ENCODE data around the gene AANAT.

Gene AANAT

DNA sequence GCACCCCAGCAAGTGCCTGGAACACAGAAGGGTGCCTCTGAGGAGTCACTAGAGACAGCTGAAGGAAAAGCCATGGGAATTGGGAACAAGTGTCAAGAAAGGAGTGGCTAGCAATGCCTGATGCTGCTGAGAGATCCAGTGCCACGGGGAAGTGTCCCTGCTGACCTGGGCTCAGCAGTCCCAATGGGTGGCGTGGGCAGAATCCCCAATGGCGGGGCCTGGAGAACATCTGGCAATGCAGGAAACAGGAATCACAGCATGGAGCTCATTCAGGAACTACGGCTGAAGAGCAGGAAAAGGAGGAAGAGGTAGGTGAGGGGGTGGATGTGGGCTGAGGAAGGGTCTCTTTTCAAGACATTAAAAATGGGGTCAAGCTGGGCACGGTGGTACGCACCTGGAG, 44.5 kb upstream of the AANAT start:
- TF ChIP-seq, protein P1, sequence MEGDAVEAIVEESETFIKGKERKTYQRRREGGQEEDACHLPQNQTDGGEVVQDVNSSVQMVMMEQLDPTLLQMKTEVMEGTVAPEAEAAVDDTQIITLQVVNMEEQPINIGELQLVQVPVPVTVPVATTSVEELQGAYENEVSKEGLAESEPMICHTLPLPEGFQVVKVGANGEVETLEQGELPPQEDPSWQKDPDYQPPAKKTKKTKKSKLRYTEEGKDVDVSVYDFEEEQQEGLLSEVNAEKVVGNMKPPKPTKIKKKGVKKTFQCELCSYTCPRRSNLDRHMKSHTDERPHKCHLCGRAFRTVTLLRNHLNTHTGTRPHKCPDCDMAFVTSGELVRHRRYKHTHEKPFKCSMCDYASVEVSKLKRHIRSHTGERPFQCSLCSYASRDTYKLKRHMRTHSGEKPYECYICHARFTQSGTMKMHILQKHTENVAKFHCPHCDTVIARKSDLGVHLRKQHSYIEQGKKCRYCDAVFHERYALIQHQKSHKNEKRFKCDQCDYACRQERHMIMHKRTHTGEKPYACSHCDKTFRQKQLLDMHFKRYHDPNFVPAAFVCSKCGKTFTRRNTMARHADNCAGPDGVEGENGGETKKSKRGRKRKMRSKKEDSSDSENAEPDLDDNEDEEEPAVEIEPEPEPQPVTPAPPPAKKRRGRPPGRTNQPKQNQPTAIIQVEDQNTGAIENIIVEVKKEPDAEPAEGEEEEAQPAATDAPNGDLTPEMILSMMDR (IDR thresholded peaks at IDR 0.05), result no peak
- no peak overlapping the region for H3K27ac ChIP-seq

DNA sequence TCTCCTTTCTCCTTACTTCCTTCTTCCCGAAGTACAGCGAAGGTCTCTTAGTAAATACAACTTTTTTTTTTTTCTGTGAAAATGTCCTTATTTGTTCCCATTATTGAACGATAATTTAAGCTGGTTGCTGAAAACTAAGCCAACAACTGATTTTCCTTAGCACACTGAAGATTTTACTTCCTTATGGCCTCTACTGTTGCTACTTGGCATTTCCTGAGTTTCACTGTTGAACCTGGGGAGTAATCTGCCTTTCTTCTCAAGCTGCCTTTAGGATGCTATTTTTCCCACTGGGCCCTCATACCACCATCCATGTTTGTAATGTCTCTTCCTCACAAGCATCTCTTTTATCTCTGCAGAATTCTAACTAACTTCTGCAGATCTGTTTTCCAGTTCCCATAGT, 40.5 kb upstream of the AANAT start:
- TF ChIP-seq, protein P1 (IDR thresholded peaks at IDR 0.05), result no peak
- Histone ChIP-seq H3K4me1 (ENCODE audit: control insufficient read depth in 1 of 2, insufficient read depth in 1 of 2, low read depth in 1 of 2, low read length in 1 of 2) (no peaks in the 10 kb centered on the region), H3K27me3 (no peaks in the 10 kb centered on the region), H3K4me3 (ENCODE audit: low read depth in 1 of 2, low read length in 1 of 2) (no peak overlapping the region), H3K27ac (no peak overlapping the region), H3K9me3 (no peaks in the 10 kb centered on the region), H3K36me3 (no peaks in the 10 kb centered on the region)

More for the DNA sequence above, 44.5 kb upstream of the AANAT start:
- no peak overlapping the region for H3K4me3 ChIP-seq (ENCODE audit: low read depth in 1 of 2, low read length in 1 of 2)
- H3K36me3 ChIP-seq, result no peaks in the 10 kb centered on the region
- H3K27me3 ChIP-seq, result no peaks in the 10 kb centered on the region
- H3K9me3 ChIP-seq, result no peaks in the 10 kb centered on the region
- no peaks in the 10 kb centered on the region for H3K4me1 ChIP-seq (ENCODE audit: control insufficient read depth in 1 of 2, insufficient read depth in 1 of 2, low read depth in 1 of 2, low read length in 1 of 2)

DNA sequence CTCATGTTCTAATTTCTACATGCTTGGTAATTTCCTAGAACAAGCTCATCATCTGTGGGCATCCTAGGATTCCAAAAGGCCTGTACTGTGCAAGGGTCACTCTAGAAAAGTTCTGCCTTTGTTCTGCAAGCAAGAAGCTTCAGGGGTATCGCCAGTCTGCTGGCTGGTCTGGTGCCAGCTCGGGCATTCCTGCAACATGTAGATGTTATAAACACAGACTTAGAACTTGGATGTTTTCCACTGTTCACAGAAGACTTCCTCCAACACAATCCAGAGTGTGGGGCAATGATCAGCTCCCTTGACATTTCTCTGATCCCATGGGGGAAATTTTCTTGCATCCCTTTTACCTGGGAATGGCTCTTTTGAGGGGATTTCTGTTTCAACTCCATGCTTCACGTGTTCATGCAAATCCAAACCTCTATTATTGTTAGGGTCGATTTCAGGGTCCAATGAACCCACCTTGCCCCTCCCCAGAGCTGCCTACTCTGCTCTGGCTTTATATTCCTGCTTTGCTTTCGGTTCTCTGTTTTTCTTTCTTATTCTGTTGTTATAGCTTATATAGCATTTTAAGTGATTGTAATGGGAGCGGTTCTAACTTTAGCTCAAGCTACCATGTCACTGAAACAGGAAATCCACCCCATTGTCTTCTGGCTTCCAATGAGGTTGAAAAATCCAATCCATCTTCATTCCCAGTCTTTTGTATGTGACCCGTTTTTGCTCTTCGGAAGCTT, 39.7 kb upstream of the AANAT start:
- Histone ChIP-seq H3K9me3 (no peaks in the 10 kb centered on the region), H3K4me1 (ENCODE audit: control insufficient read depth in 1 of 2, insufficient read depth in 1 of 2, low read depth in 1 of 2, low read length in 1 of 2) (no peaks in the 10 kb centered on the region), H3K36me3 (no peaks in the 10 kb centered on the region), H3K27ac (no peak overlapping the region), H3K4me3 (ENCODE audit: low read depth in 1 of 2, low read length in 1 of 2) (no peak overlapping the region), H3K27me3 (no peaks in the 10 kb centered on the region)
- TF ChIP-seq, protein P1 (IDR thresholded peaks at IDR 0.05), result no peak

DNA sequence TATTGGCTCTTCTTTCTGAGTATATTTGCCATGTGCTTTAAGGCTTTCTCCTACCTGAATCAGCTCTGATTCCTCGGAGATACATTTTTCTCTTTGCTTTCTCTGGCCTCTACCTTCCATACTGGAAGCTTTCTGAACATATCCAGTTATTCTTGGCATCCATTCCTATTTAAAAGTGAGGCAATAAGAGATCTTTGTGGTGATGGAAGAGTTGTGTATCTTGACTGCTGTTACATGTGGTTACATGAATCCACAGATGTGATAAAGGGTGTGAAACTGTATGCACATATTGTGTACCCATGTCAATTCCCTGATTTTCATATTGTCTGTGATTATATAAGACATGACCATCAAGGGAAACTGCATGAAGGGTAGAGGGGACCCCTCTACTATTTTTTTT, 38.9 kb upstream of the AANAT start:
- no peaks in the 10 kb centered on the region for H3K27me3 ChIP-seq
- no peak overlapping the region for H3K27ac ChIP-seq
- H3K4me3 ChIP-seq (ENCODE audit: low read depth in 1 of 2, low read length in 1 of 2), result no peak overlapping the region
- no peaks in the 10 kb centered on the region for H3K4me1 ChIP-seq (ENCODE audit: control insufficient read depth in 1 of 2, insufficient read depth in 1 of 2, low read depth in 1 of 2, low read length in 1 of 2)
- TF ChIP-seq, protein P1 (IDR thresholded peaks at IDR 0.05), result no peak
- H3K36me3 ChIP-seq, result no peaks in the 10 kb centered on the region
- no peaks in the 10 kb centered on the region for H3K9me3 ChIP-seq

DNA sequence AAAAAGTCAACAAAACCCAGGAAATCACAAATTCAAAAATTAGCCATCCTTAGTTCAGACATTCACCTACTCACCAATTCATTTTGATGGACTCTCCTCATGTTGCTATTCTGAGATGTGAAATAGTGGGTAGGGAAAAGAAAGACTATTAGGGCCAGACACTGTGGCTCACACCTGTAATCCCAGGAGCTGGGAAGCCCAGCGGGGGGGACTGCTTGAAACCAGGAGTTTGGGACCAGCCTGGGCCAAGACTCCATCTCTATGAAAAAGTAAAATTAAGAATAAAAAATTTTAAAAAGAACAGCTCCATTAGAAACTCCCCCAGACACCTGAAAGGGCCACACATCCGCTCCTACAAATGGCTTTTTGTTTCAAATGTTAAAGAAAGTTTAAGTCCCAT, 35.9 kb upstream of the AANAT start:
- Histone ChIP-seq H3K4me3 (ENCODE audit: low read depth in 1 of 2, low read length in 1 of 2) (no peak overlapping the region), H3K27ac (no peak overlapping the region), H3K27me3 (no peaks in the 10 kb centered on the region), H3K4me1 (ENCODE audit: control insufficient read depth in 1 of 2, insufficient read depth in 1 of 2, low read depth in 1 of 2, low read length in 1 of 2) (no peaks in the 10 kb centered on the region), H3K36me3 (no peaks in the 10 kb centered on the region), H3K9me3 (no peaks in the 10 kb centered on the region)
- TF ChIP-seq, protein P1 (IDR thresholded peaks at IDR 0.05), result no peak
